BLaER1 treated with 17β-estradiol and CSF1 and Interleukin-3, amounts not matched to agents 10 nM and 100 nM (cell line): ENCODE data around the gene ANKMY1.

Source experiments
- H3K27ac ChIP-seq, 11 experiments: shearing (Covaris generic); formaldehyde crosslinking; 2 replicates each; pipeline ENCODE4 v1.8.1; 2022
- H3K27me3 ChIP-seq, 11 experiments: shearing (Covaris generic); formaldehyde crosslinking; 2 replicates each; pipeline ENCODE4 v1.8.1; 2022
- H3K36me3 ChIP-seq, 11 experiments: shearing (Covaris generic); formaldehyde crosslinking; 2 replicates each; pipeline ENCODE4 v1.8.1; 2022
- H3K4me1 ChIP-seq, 10 experiments: shearing (Covaris generic); formaldehyde crosslinking; 2 replicates each; pipeline ENCODE4 v1.8.1; 2022
- H3K4me2 ChIP-seq, 11 experiments: shearing (Covaris generic); formaldehyde crosslinking; 2 replicates each; pipeline ENCODE4 v1.8.1; 2022
- H3K4me3 ChIP-seq, 10 experiments: shearing (Covaris generic); formaldehyde crosslinking; 2 replicates each; pipeline ENCODE4 v1.8.1; 2022
- H3K9ac ChIP-seq, 11 experiments: shearing (Covaris generic); formaldehyde crosslinking; 2 replicates each; pipeline ENCODE4 v1.8.1; 2022
- H3K9me3 ChIP-seq, 11 experiments: shearing (Covaris generic); formaldehyde crosslinking; replicated peaks in 1 of 11; 2 replicates each; pipeline ENCODE4 v1.8.1; 2022
- H4K20me1 ChIP-seq, 11 experiments: shearing (Covaris generic); formaldehyde crosslinking; 2 replicates each; pipeline ENCODE4 v1.8.1; 2022
- Cebpa-rat ChIP-seq, 11 experiments: shearing (Covaris generic); IDR thresholded peaks; 2 replicates each; pipeline ENCODE4 v1.8.1; 2022

ANKMY1 gene

DNA sequence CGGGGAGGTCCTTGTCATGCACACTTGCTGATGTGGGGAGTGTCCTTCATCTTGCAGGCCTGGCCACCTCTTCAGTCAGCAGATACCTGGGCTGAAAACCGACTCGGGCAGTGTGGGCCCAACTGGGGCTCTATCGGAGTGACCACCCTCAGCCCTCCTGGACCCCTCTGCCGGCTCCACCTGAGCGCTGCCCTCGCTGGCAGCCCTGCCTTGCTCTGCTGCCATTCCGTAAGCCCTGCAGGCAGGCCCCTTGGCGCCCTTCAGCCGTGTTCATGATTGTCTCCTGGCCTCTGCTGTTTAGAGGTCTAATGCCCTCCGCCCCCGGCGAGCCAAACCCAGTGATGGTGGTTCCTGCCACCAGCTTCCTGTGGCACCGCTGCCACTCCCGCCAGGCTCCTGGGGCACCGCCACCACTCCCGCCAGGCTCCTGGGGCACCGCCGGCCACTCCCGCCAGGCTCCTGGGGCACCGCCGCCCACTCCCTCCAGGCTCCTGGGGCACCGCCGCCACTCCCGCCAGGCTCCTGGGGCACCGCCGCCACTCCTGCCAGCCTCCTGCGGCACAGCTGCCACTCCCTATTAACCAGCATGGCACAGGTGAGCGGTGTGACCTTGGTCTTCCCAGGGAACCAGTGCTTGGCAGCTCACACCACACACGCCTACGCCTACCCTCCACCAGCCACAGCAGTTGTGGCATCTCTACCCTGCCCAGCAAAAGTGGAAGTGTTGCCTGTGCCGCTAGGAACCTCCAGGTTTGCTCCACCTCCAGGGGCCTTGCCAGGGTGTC lies 44.7 kb upstream of the ANKMY1 start:
- no peaks in the 10 kb centered on the region for H3K9me3 ChIP-seq
- H4K20me1 ChIP-seq = peaks cover 0 to 42% (median 16%) of the 10 kb centered on the region in 11 experiments; a peak in 13 of 22 replicates
- H3K4me2 ChIP-seq = no peak overlapping the region
- no peak for TF ChIP-seq Cebpa-rat (IDR thresholded peaks at IDR 0.05)
- H3K4me1 ChIP-seq = peaks cover 0 to 11% (median 7%) of the 10 kb centered on the region in 10 experiments; a peak in 9 of 20 replicates
- H3K36me3 ChIP-seq = peaks cover 28 to 60% (median 55%) of the 10 kb centered on the region in 11 experiments
- H3K27ac ChIP-seq = no peak overlapping the region
- no peaks in the 10 kb centered on the region for H3K27me3 ChIP-seq
- H3K4me3 ChIP-seq = no peak overlapping the region
- no peak overlapping the region for H3K9ac ChIP-seq

DNA sequence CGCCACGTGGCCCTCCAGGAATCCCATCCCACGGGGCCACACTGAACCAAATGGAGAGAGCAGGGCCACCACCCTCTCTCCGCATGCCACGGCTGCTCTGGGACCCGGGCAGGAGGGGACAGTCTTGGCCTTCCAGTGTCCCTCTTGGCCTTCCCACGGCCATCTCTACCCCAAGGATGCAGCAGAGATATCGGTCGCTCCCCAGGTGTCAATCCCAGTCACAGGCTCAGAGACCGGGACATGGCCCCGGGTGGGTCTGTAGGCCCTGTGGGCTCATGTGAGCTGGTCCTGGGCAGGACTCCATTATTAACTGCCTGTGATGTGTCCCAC lies 44.0 kb upstream of the ANKMY1 start:
- H4K20me1 ChIP-seq = peaks cover 0 to 48% (median 22%) of the 10 kb centered on the region in 11 experiments; a peak in 15 of 22 replicates
- no peak for TF ChIP-seq Cebpa-rat (IDR thresholded peaks at IDR 0.05)
- H3K36me3 ChIP-seq = peaks cover 33 to 67% (median 60%) of the 10 kb centered on the region in 11 experiments
- no peak overlapping the region for H3K9ac ChIP-seq
- H3K27me3 ChIP-seq = no peaks in the 10 kb centered on the region
- no peak overlapping the region for H3K27ac ChIP-seq
- no peak overlapping the region for H3K4me2 ChIP-seq
- H3K4me3 ChIP-seq = no peak overlapping the region
- H3K4me1 ChIP-seq = peaks cover 2 to 14% (median 10%) of the 10 kb centered on the region in 10 experiments; a peak in 17 of 20 replicates
- no peaks in the 10 kb centered on the region for H3K9me3 ChIP-seq

DNA sequence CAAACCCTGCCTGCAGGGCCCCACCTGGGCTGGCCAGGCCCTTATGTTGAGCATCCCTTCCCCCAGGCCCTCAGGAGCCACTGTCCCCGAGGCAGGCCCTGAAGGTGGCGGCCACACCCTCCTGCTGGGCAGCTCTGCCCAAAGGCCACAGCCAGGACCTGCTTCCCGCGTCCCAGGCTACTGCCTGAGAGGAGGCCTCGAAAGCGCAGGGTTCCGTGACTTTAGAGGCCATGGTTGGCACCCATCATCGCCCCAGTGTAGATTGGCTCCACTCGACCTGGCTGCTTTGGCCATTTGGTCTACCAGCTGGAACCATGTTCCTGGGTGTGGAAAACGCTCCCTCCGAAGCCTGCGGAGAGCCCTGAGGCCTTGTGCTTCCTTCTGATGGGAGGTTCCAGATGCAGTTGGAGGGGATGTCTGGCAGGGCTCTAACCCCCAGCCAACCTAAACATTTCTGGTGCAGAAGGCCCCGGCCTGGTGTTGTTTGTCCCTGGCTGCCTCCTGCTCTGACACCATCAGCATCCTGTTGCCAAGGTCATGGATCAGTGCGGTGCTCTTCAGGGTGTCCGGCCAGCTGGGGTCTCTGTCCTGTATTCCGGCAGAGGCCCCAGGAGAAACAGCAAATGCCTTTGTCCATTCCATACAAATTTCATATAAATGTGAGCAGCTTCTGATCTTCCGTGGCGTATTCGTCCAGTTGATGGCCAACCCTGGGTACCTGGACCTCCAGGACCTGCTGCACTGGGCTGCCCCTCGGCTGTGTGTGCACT lies 43.5 kb upstream of the ANKMY1 start:
- TF ChIP-seq Cebpa-rat (IDR thresholded peaks at IDR 0.05) = no peak
- Histone ChIP-seq H3K9ac (no peak overlapping the region), H3K27ac (no peak overlapping the region), H4K20me1 (peaks cover 4 to 54% (median 27%) of the 10 kb centered on the region in 11 experiments; a peak in 20 of 22 replicates), H3K4me1 (peaks cover 8 to 19% (median 12%) of the 10 kb centered on the region in 10 experiments; a peak in 18 of 20 replicates), H3K27me3 (no peaks in the 10 kb centered on the region), H3K4me3 (no peak overlapping the region), H3K4me2 (no peak overlapping the region), H3K36me3 (peaks cover 33 to 72% (median 66%) of the 10 kb centered on the region in 11 experiments), H3K9me3 (no peaks in the 10 kb centered on the region)

DNA sequence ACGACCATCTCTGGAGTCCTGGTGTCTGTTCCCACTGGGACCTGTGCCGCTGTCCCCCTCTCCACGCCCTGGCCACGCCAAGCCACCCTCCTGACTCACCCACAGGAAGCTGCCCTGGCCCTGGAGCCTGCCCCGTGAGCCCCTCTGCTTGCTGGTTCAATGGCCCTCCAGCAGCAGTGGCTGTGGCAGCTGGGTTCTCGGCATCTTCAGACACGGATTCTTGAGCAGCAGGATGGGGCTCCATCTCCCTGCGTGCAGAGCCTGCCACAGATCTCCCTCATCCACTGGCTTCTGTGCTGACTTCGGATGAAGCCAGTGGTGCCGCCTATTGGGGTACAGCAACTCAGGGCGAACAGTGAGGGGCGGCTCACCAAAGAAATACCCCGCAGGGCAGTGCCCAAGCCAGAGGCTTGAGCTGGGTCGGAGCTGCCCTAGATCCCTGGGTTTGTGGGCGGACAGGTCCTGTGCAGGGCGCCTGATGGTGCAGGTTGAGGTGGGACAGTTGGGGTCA lies 42.7 kb upstream of the ANKMY1 start:
- no peak overlapping the region for H3K9ac ChIP-seq
- H4K20me1 ChIP-seq = peaks cover 12 to 61% (median 35%) of the 10 kb centered on the region in 11 experiments; a peak in 21 of 22 replicates
- no peak overlapping the region for H3K4me2 ChIP-seq
- H3K4me3 ChIP-seq = no peak overlapping the region
- H3K4me1 ChIP-seq = peaks cover 11 to 27% (median 19%) of the 10 kb centered on the region in 10 experiments; a peak in 18 of 20 replicates
- peaks cover 33 to 80% (median 71%) of the 10 kb centered on the region in 11 experiments for H3K36me3 ChIP-seq
- H3K9me3 ChIP-seq = no peaks in the 10 kb centered on the region
- H3K27me3 ChIP-seq = no peaks in the 10 kb centered on the region
- H3K27ac ChIP-seq = no peak overlapping the region
- no peak for TF ChIP-seq Cebpa-rat (IDR thresholded peaks at IDR 0.05)

DNA sequence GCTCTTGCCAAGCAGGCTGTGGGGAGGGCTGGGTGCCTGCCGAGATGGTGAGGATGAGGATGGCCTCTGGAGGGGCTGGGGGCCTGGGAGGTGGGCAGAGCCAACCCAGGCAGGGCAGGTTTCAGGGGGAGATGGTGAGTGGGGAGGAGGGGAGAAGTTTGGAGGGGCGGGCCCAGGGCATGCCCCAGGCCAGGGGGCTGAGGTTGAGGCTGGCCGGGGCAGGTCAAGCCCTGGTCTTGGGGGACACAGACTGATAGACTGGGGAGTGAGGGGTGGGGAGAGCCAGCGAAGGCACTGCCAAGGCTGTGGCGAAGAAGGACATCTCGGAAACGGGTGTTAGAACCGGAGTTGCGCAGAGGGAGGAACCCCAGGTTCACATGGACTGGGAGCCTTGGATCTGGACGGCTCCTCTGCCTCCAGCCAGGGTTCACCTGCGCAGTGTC lies 41.4 kb upstream of the ANKMY1 start:
- Histone ChIP-seq H3K27me3 (no peaks in the 10 kb centered on the region), H3K4me1 (peaks cover 5 to 33% (median 23%) of the 10 kb centered on the region in 10 experiments; a peak in 18 of 20 replicates), H3K27ac (0 out of 22 replicates have a peak overlapping the region, but pooled peaks of 1 of the 11 experiments have one; percentile 15), H3K36me3 (peaks cover 33 to 93% (median 83%) of the 10 kb centered on the region in 11 experiments), H3K4me3 (no peak overlapping the region), H3K4me2 (no peak overlapping the region), H3K9me3 (no peaks in the 10 kb centered on the region), H3K9ac (no peak overlapping the region), H4K20me1 (peaks cover 25 to 75% (median 48%) of the 10 kb centered on the region in 11 experiments; a peak in 21 of 22 replicates)
- TF ChIP-seq Cebpa-rat (IDR thresholded peaks at IDR 0.05) = no peak

DNA sequence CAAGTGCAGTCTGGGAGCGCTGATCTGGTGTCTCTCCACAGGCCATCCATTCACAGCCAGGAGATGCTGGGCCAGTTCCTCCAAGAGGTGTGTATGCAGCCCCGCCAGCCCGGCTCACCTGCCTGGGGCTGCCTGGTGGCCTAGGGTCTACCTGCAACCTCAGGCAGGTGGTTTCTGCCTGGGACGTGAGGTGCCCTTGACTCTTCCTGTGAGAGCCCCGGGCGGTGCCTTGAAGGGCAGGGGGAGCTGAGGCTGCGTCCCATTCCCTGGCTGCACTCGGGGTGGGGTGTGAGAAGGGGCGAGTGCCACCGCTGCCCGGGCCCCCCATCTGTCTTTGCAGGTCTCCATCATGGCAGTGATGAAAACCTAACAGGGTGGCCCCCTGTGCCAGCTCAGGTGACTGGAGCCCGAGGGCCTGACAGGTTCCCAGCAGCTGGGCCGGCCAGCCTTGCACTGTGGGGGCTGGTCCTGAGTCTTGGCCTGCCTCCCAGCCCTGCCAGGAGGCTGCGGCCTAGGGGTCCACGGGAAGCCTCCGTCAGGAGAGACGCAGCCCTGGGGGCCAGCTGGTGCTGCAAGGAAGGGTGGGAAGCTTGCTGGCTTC lies 40.6 kb upstream of the ANKMY1 start:
- no peaks in the 10 kb centered on the region for H3K27me3 ChIP-seq
- H3K36me3 ChIP-seq = peaks cover 41 to 100% (median 91%) of the 10 kb centered on the region in 11 experiments
- H3K4me3 ChIP-seq = no peak overlapping the region
- peak overlapping the region in 2 of 11 experiments; percentile 8 to 58; a peak in 2 of 22 replicates for H3K27ac ChIP-seq
- no peak overlapping the region for H3K4me2 ChIP-seq
- no peak for TF ChIP-seq Cebpa-rat (IDR thresholded peaks at IDR 0.05)
- peaks cover 33 to 82% (median 56%) of the 10 kb centered on the region in 11 experiments; a peak in 21 of 22 replicates for H4K20me1 ChIP-seq
- H3K4me1 ChIP-seq = peaks cover 0 to 26% (median 23%) of the 10 kb centered on the region in 10 experiments; a peak in 17 of 20 replicates
- H3K9me3 ChIP-seq = no peaks in the 10 kb centered on the region
- no peak overlapping the region for H3K9ac ChIP-seq

DNA sequence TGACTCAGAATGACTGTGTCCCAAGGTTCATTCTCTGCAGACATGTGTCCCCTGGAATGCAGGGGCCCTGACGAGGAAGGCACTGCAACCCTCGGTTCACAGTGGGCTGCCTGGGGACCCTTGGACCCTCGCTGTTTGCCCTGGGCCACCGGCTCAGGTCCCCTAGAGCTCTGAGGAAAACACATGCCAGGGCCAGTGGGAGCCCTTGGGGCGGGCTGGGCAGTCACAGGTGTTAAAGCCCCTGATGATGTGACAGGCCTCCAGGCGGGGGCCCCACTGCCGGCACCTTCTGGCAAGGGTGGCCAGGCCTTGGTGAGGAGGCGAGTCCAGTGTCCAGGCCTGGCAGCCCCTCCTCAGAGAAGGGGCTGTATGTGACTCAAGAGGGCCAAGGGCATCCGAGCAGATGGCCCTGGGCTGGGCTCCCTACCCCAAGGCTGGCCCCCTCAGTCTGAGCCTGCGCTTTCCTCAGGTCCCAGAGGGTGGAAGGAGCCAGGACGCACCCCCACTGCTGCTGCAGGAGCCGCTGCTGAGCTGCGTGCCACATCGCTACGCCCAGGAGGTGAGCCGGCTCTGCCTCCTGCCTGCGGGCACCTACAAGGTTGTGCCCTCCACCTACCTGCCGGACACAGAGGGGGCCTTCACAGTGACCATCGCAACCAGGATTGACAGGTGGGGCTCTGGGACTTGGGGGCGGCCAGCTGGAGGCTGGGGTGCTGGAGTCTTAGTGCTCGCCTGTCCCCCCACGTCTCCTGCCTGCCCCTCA lies 39.8 kb upstream of the ANKMY1 start:
- H3K27ac ChIP-seq = peak overlapping the region in 6 of 11 experiments; percentile 32 to 58 (median 50); a peak in 9 of 22 replicates
- peaks cover 48 to 100% (median 94%) of the 10 kb centered on the region in 11 experiments for H3K36me3 ChIP-seq
- no peaks in the 10 kb centered on the region for H3K9me3 ChIP-seq
- peak overlapping the region in 2 of 11 experiments; percentile 53 to 54; a peak in 1 of 22 replicates for H3K4me2 ChIP-seq
- H3K4me1 ChIP-seq = peaks cover 0 to 26% (median 23%) of the 10 kb centered on the region in 10 experiments; a peak in 17 of 20 replicates
- no peak for TF ChIP-seq Cebpa-rat (IDR thresholded peaks at IDR 0.05)
- H3K27me3 ChIP-seq = no peaks in the 10 kb centered on the region
- no peak overlapping the region for H3K4me3 ChIP-seq
- peak overlapping the region in 6 of 11 experiments; percentile 11 to 50 (median 28); a peak in 6 of 22 replicates for H3K9ac ChIP-seq
- H4K20me1 ChIP-seq = peaks cover 41 to 90% (median 64%) of the 10 kb centered on the region in 11 experiments; a peak in 21 of 22 replicates
